ENCODE data around the gene TMPO. TPM values are rescaled to one million over a fixed set of nuclear protein-coding genes. Genes with fewer than 3 reads are reported as not detected.

The TMPO gene
- total RNA-seq, 1 experiment from 2014 or later, result 176 TPM

DNA sequence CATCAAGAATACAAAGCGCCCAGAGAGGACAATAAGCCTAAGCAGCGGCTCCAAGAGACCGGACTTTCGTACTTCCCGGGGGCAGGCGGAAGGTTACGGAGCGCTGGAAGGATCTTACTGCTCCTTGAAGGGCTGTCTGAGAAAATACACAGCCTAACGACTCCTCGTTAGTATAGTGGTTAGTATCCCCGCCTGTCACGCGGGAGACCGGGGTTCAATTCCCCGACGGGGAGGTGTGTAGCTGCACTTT, 12.1 kb upstream of the TMPO start (continued):
- TF ChIP-seq, protein P1, sequence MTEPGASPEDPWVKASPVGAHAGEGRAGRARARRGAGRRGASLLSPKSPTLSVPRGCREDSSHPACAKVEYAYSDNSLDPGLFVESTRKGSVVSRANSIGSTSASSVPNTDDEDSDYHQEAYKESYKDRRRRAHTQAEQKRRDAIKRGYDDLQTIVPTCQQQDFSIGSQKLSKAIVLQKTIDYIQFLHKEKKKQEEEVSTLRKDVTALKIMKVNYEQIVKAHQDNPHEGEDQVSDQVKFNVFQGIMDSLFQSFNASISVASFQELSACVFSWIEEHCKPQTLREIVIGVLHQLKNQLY (CRISPR knock-in tag; IDR thresholded peaks at IDR 0.05), result no peak
- peak; percentile 46; the same call in 1 of the 2 replicates for TF ChIP-seq TEAD1 (CRISPR knock-in tag; IDR thresholded peaks at IDR 0.05)
- TF ChIP-seq ESRRA (CRISPR knock-in tag; IDR thresholded peaks at IDR 0.05; ENCODE audit: borderline replicate concordance), result no peak
- TF ChIP-seq MAX (CRISPR knock-in tag; IDR thresholded peaks at IDR 0.05), result peak; percentile 21; the same call in 1 of the 2 replicates

DNA sequence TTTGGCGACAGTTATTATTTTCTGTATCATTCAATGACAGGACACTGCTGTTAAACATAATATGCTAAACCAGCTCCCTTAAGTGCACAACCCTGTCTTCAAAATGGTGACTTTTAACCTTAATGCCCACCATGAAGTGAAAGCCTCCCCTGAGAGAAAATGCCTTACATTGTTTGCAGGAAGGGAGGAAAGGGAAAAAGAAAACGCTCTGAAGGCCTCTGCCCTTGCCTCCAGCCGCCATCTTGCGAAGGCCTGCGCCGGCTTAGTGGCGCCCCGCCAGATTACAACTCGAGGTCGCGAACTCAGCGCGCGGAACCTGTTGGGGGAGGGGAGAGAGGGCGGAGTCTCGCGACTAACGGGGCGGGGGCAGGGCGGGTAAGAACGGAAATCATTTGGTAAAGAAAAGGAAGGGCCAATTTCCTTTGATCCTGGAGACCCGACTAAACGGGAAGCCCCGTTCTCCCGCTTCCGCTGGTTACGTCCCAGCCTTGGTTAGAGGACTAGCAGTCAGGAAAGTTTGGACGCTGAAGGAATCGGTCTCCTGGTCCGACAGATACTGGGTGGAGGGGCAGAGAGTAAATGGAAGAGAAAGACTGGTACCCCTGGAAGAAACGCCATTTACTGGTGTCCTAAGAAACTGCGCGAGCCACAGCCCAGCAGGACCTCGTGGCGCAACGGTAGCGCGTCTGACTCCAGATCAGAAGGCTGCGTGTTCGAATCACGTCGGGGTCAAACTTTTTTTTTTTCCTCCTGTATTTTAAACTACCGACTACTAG, 11.6 kb upstream of the TMPO start:
- ATAC-seq (peak; percentile 88), DNase-seq (ENCODE audit: low spot score) (peak; percentile 89)
- no peaks in the 10 kb centered on the region for H3K9me3 Mint-ChIP-seq
- H3K27ac Mint-ChIP-seq, result peak overlapping the region; percentile 98
- H3K27me3 Mint-ChIP-seq (ENCODE audit: low read depth), result peaks cover 5% of the 10 kb centered on the region
- H3K4me1 Mint-ChIP-seq, result peaks cover 11% of the 10 kb centered on the region
- H3K36me3 Mint-ChIP-seq, result no peaks in the 10 kb centered on the region
- H3K4me3 Mint-ChIP-seq, result peak overlapping the region; percentile 94
- ChIA-PET POLR2A (interaction anchor here (0.6 to 1.0 kb wide), 3 partner anchors 11 to 942 kb away, joined by 4 to 5 read pairs (median 5); partner anchors contain the start of gene TMPO), CTCF (interaction anchor here (1.0 kb wide), 3 partner anchors 11 to 63 kb away, joined by 3 to 4 read pairs (median 3); no protein-coding TSS in a partner anchor)
- no peak for TF ChIP-seq ZNF317 (CRISPR knock-in tag; IDR thresholded peaks at IDR 0.05; ENCODE audit: borderline replicate concordance, low read depth)
- TF ChIP-seq FOXJ3 (CRISPR knock-in tag; IDR thresholded peaks at IDR 0.05; ENCODE audit: borderline replicate concordance), result no peak
- TF ChIP-seq ARID4B (CRISPR knock-in tag; IDR thresholded peaks at IDR 0.05; ENCODE audit: borderline replicate concordance), result peak; percentile 49; the same call in 1 of the 2 replicates
- TF ChIP-seq MAX (CRISPR knock-in tag; IDR thresholded peaks at IDR 0.05), result peak; percentile 65; the same call in 1 of the 2 replicates
- TF ChIP-seq FOXK1 (CRISPR knock-in tag; IDR thresholded peaks at IDR 0.05), result 0 out of 2 replicates have a peak, but pooled peaks have one; percentile 1
- TF ChIP-seq GRHL2 (CRISPR knock-in tag; IDR thresholded peaks at IDR 0.05; ENCODE audit: insufficient replicate concordance, severe bottlenecking), result no peak
- no peak for TF ChIP-seq ATF6 (CRISPR knock-in tag; IDR thresholded peaks at IDR 0.05)
- TF ChIP-seq, protein P2, sequence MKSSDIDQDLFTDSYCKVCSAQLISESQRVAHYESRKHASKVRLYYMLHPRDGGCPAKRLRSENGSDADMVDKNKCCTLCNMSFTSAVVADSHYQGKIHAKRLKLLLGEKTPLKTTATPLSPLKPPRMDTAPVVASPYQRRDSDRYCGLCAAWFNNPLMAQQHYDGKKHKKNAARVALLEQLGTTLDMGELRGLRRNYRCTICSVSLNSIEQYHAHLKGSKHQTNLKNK (CRISPR knock-in tag; IDR thresholded peaks at IDR 0.05), result no peak
- no peak; the same call in 1 of the 2 replicates for TF ChIP-seq ETV6 (CRISPR knock-in tag; IDR thresholded peaks at IDR 0.05)
- peak; percentile 14; the same call in 1 of the 2 replicates for TF ChIP-seq GABPB1 (CRISPR knock-in tag; IDR thresholded peaks at IDR 0.05)
- TF ChIP-seq ZNF219 (CRISPR knock-in tag; IDR thresholded peaks at IDR 0.05; ENCODE audit: borderline replicate concordance), result no peak
- no peak; the same call in 1 of the 2 replicates for TF ChIP-seq MYBL2 (CRISPR knock-in tag; IDR thresholded peaks at IDR 0.05)
- TF ChIP-seq ESRRA (CRISPR knock-in tag; IDR thresholded peaks at IDR 0.05; ENCODE audit: borderline replicate concordance), result peak; percentile 94; the same call in 1 of the 2 replicates
- TF ChIP-seq TCF7 (CRISPR knock-in tag; IDR thresholded peaks at IDR 0.05; ENCODE audit: low read depth), result no peak
- TF ChIP-seq RORB (CRISPR knock-in tag; IDR thresholded peaks at IDR 0.05), result no peak
- TF ChIP-seq FOXP4 (CRISPR knock-in tag; IDR thresholded peaks at IDR 0.05), result no peak
- TF ChIP-seq ZNF232 (CRISPR knock-in tag; IDR thresholded peaks at IDR 0.05), result peak; percentile 69
- TF ChIP-seq, protein P3, sequence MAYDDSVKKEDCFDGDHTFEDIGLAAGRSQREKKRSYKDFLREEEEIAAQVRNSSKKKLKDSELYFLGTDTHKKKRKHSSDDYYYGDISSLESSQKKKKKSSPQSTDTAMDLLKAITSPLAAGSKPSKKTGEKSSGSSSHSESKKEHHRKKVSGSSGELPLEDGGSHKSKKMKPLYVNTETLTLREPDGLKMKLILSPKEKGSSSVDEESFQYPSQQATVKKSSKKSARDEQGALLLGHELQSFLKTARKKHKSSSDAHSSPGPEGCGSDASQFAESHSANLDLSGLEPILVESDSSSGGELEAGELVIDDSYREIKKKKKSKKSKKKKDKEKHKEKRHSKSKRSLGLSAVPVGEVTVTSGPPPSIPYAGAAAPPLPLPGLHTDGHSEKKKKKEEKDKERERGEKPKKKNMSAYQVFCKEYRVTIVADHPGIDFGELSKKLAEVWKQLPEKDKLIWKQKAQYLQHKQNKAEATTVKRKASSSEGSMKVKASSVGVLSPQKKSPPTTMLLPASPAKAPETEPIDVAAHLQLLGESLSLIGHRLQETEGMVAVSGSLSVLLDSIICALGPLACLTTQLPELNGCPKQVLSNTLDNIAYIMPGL (CRISPR knock-in tag; IDR thresholded peaks at IDR 0.05), result no peak; the same call in none of the 2 replicates
- peak; percentile 10; the same call in 1 of the 2 replicates for TF ChIP-seq ZNF671 (CRISPR knock-in tag; IDR thresholded peaks at IDR 0.05)
- TF ChIP-seq SOX15 (CRISPR knock-in tag; IDR thresholded peaks at IDR 0.05), result no peak

All from WTC11 (cell line).